GM23248 (cell line): Measurements from ENCODE around the gene CDC34.

Experiments
- EZH2 ChIP-seq: fragments of 200-600 bp; sonication (generic); IDR thresholded peaks from 2 replicates; pipeline ENCODE4 v1.6.1; 2018; ENCODE audit warnings: antibody characterized with exemption, mild to moderate bottlenecking; ENCODE audit not compliant: insufficient read depth, poor library complexity, severe bottlenecking
- EZH2phosphoT487 ChIP-seq: fragments of 200-600 bp; sonication (generic); IDR thresholded peaks from 2 replicates; pipeline ENCODE4 v1.6.1; 2018; ENCODE audit warnings: antibody characterized with exemption, moderate library complexity, mild to moderate bottlenecking, low read depth; ENCODE audit not compliant: insufficient read depth

DNA sequence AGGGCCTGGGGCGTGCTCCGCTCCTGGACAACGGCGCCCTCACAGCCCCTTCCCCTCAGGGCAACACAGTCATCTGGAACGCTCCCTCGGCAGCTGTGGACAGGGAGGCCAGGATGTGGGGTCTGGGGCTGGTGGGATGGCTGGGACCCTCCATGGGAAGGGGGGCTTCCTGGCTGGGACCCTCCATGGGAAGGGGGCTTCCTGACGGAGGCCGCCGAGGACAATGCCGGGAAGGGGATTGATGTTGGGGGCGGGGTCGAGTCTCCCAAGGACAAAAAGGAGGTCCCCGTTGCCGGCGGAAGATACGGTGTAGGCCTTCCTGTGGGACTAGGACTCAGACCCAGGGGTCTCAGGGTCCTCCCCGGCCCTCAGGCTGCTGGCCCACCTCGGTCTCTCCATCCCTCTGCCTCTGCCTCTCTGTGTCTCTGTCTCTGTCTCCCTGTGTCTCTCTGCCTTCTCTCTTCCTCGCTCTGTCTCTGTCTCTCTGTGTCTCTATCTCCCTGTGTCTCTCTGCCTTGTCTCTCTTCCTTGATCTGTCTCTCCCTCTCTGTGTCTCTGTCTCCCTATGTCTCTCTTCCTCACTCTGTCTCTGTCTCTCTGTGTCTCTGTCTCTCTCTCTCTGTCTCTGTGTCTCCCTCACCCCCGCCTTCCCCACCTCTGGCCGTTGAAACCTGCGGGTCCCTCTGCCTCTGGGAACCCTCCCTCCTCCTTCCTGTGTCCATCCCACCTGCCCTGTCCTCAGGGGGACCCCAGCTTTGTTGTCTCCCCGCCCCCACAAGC lies 38.0 kb upstream of the CDC34 start:
- no peak for TF ChIP-seq EZH2
- no peak for TF ChIP-seq EZH2phosphoT487
